ENCODE measurements around the gene SUPT4H1.

DNA sequence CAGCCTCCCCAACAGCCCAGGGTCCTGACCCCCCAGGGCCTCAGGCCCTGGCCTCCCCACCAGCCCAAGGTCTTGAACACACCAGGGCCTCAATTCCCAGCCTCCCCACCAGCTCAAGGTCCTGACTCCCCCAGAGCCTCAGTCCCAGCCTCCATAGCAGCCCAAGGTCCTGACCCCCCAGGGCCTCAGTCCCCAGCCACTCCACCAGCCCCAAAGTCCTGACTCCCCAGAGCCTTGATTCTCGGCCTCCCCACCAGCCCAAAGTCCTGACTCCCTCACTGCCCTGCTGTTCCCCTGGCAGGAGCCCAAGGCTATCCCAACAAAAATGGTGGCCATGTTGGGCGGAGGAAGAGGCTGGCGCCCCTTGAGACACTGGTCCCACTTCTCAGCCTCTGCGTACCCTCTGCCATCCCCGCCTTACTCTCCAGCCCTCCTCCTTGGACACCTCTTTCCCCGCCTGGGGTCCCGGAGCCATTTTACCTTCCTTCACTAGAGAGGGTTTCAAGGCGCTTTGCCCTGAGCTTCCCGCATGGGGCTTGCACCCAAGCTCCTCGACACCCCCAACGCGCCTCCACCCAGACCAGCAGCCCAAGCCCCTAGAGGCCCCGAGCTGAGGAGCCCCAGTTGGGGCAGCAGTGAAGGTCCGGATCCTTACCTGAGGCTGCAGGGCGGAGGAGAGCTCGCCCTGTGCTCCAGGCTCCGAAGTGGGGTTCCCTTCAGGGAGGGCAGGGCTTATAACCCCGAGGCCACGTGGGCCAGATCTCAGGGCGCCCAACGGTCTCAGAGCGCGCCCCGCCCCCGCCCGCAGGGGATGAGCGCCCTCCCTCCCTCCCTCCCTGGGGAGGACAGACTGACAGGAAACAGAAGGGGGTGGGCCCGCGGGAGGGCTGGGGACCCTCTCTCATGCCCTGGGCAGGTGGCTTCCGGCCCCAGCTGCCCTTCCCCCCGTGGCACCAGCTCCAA is 19.9 kb downstream of the SUPT4H1 start:
- TF ChIP-seq POLR2A (IDR thresholded peaks at IDR 0.05; ENCODE audit: extremely low read depth, insufficient read length): peak; percentile 99
- TF ChIP-seq, protein P1, sequence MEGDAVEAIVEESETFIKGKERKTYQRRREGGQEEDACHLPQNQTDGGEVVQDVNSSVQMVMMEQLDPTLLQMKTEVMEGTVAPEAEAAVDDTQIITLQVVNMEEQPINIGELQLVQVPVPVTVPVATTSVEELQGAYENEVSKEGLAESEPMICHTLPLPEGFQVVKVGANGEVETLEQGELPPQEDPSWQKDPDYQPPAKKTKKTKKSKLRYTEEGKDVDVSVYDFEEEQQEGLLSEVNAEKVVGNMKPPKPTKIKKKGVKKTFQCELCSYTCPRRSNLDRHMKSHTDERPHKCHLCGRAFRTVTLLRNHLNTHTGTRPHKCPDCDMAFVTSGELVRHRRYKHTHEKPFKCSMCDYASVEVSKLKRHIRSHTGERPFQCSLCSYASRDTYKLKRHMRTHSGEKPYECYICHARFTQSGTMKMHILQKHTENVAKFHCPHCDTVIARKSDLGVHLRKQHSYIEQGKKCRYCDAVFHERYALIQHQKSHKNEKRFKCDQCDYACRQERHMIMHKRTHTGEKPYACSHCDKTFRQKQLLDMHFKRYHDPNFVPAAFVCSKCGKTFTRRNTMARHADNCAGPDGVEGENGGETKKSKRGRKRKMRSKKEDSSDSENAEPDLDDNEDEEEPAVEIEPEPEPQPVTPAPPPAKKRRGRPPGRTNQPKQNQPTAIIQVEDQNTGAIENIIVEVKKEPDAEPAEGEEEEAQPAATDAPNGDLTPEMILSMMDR (IDR thresholded peaks at IDR 0.05; ENCODE audit: low read depth, low read length): no peak
